Fibroblast of lung (primary cell): Measurements from ENCODE around the gene ZNF365. TPM values are rescaled to one million over a fixed set of nuclear protein-coding genes. Genes with fewer than 3 reads are reported as not detected.

Experiments
- DNase-seq, 2 donors: peaks; one replicate each; pipeline versions ENCODE4 v3.0.0 to v3.0.0-alpha.2; 2010; ENCODE audit warnings: low read depth in 2 of 2
- H2AFZ ChIP-seq: 2 replicates; pipeline ENCODE4 v1.5.1; 2012; ENCODE audit warnings: low read length, control low read depth, inconsistent platforms
- H3K27ac ChIP-seq: 2 replicates; pipeline ENCODE4 v1.5.1; 2011; ENCODE audit warnings: low read length, control low read depth; ENCODE audit not compliant: insufficient read depth
- H3K27me3 ChIP-seq: 2 replicates; pipeline ENCODE4 v1.5.1; 2011; ENCODE audit warnings: mild to moderate bottlenecking, low read length; ENCODE audit not compliant: control insufficient read depth, insufficient read depth
- H3K36me3 ChIP-seq: 2 replicates; pipeline ENCODE4 v1.5.1; 2011; ENCODE audit warnings: low read length; ENCODE audit not compliant: control insufficient read depth, insufficient read depth
- H3K4me1 ChIP-seq: 2 replicates; pipeline ENCODE4 v1.5.1; 2011; ENCODE audit warnings: low read length; ENCODE audit not compliant: control insufficient read depth, insufficient read depth; ENCODE audit errors: extremely low read depth
- H3K4me2 ChIP-seq: 2 replicates; pipeline ENCODE4 v1.5.1; 2011; ENCODE audit warnings: low read length, control low read depth; ENCODE audit not compliant: insufficient read depth; ENCODE audit errors: extremely low read depth
- H3K4me3 ChIP-seq, 4 experiments: fragments of 200-600 bp in 1 of 4; sonication (generic) in 1 of 4; replicated peaks in 1 of 4; 2 replicates each; pipeline ENCODE4 v1.5.1; 2011 to 2016; ENCODE audit warnings: low read length in 4 of 4, low read depth in 3 of 4, mild to moderate bottlenecking in 3 of 4, control low read depth in 2 of 4, inconsistent platforms in 1 of 4, mixed read lengths in 1 of 4; ENCODE audit not compliant: insufficient read depth in 1 of 4; ENCODE audit errors: control extremely low read depth in 1 of 4
- H3K79me2 ChIP-seq: 2 replicates; pipeline ENCODE4 v1.5.1; 2012; ENCODE audit warnings: mild to moderate bottlenecking, low read length, inconsistent platforms; ENCODE audit not compliant: control insufficient read depth, insufficient read depth
- H3K9ac ChIP-seq: 2 replicates; pipeline ENCODE4 v1.5.1; 2011; ENCODE audit warnings: mild to moderate bottlenecking, low read length, control low read depth; ENCODE audit not compliant: insufficient read depth
- H3K9me3 ChIP-seq: 2 replicates; pipeline ENCODE4 v1.5.1; 2012; ENCODE audit warnings: low read depth, low read length; ENCODE audit not compliant: control insufficient read depth, insufficient read depth
- H4K20me1 ChIP-seq: 2 replicates; pipeline ENCODE4 v1.5.1; 2011; ENCODE audit warnings: low read length; ENCODE audit not compliant: control insufficient read depth, insufficient read depth; ENCODE audit errors: extremely low read depth
- EZH2 ChIP-seq: IDR thresholded peaks from 2 replicates; pipeline ENCODE4 v1.5.1; 2012; ENCODE audit warnings: low read length, control low read depth, mild to moderate bottlenecking; ENCODE audit errors: missing control alignments
- polyA plus RNA-seq, 2 donors: library from polyadenylated mRNA; depleted of rRNA in 1 of 2; stranded (reverse) in 1 of 2; unstranded in 1 of 2; fragments of >200 nt; gene quantifications; 2 replicates each; pipeline ENCODE4 v1.2.1, GENCODE V29; 2011 to 2012; ENCODE audit warnings: missing spikeins in 1 of 2
- total RNA-seq: library from RNA; depleted of rRNA; stranded (reverse); fragments of >200 nt; gene quantifications from 2 replicates; pipeline ENCODE4 v1.2.1, GENCODE V29; 2014
- TF ChIP-seq, protein P1 (sequence below), 2 donors: IDR thresholded peaks in 1 of 2; conservative IDR thresholded peaks in 1 of 2; 1 replicate in 1 of 2; 2 replicates in 1 of 2; pipeline ENCODE4 v1.5.1; 2011 to 2012; ENCODE audit warnings: low read length in 2 of 2, control low read depth in 1 of 2, inconsistent platforms in 1 of 2, low read depth in 1 of 2, mild to moderate bottlenecking in 1 of 2

The ZNF365 gene
- total and polyA plus RNA-seq, 2 donors (not counting 1 experiment from before 2014, with no cell fraction given): 1.2 to 5.8 TPM

- peak overlapping the region; percentile 80 for H2AFZ ChIP-seq
- H3K9me3 ChIP-seq: no peaks in the 10 kb centered on the region
- DNase-seq: no peak
- H3K4me2 ChIP-seq: peak overlapping the region; percentile 83
- no peaks in the 10 kb centered on the region for H4K20me1 ChIP-seq
- H3K79me2 ChIP-seq: no peaks in the 10 kb centered on the region
- H3K27ac ChIP-seq: no peak overlapping the region
- H3K9ac ChIP-seq: no peak overlapping the region
- H3K4me1 ChIP-seq: no peaks in the 10 kb centered on the region
- peak overlapping the region; percentile 54 to 66 (median 60) for H3K4me3 ChIP-seq
- H3K36me3 ChIP-seq: no peaks in the 10 kb centered on the region
- no peak for TF ChIP-seq EZH2
- no peaks in the 10 kb centered on the region for H3K27me3 ChIP-seq
Measured at GRCh38 chr10:62373639-62373994, 552 bp upstream of the ZNF365 start.

- H3K4me1 ChIP-seq: no peaks in the 10 kb centered on the region
- TF ChIP-seq EZH2: no peak
- TF ChIP-seq, protein P1, sequence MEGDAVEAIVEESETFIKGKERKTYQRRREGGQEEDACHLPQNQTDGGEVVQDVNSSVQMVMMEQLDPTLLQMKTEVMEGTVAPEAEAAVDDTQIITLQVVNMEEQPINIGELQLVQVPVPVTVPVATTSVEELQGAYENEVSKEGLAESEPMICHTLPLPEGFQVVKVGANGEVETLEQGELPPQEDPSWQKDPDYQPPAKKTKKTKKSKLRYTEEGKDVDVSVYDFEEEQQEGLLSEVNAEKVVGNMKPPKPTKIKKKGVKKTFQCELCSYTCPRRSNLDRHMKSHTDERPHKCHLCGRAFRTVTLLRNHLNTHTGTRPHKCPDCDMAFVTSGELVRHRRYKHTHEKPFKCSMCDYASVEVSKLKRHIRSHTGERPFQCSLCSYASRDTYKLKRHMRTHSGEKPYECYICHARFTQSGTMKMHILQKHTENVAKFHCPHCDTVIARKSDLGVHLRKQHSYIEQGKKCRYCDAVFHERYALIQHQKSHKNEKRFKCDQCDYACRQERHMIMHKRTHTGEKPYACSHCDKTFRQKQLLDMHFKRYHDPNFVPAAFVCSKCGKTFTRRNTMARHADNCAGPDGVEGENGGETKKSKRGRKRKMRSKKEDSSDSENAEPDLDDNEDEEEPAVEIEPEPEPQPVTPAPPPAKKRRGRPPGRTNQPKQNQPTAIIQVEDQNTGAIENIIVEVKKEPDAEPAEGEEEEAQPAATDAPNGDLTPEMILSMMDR (conservative IDR thresholded peaks at IDR 0.05 in 1 of 2, IDR thresholded peaks at IDR 0.05 in 1 of 2; ENCODE audit: low read depth in 1 of 2, low read length in 2 of 2): no peak
- peak in 1 of 2 donors; percentile 43 for DNase-seq
- no peak overlapping the region for H2AFZ ChIP-seq
- H3K27ac ChIP-seq: no peak overlapping the region
- peak overlapping the region; percentile 2 for H3K4me2 ChIP-seq
- no peaks in the 10 kb centered on the region for H3K9me3 ChIP-seq
- H3K79me2 ChIP-seq: no peaks in the 10 kb centered on the region
- no peaks in the 10 kb centered on the region for H3K36me3 ChIP-seq
- no peaks in the 10 kb centered on the region for H4K20me1 ChIP-seq
- H3K27me3 ChIP-seq: no peaks in the 10 kb centered on the region
- peak overlapping the region; percentile 41 to 66 (median 60) for H3K4me3 ChIP-seq
- no peak overlapping the region for H3K9ac ChIP-seq
Measured at GRCh38 chr10:62374862-62375710, 917 bp downstream of the ZNF365 start.

DNA sequence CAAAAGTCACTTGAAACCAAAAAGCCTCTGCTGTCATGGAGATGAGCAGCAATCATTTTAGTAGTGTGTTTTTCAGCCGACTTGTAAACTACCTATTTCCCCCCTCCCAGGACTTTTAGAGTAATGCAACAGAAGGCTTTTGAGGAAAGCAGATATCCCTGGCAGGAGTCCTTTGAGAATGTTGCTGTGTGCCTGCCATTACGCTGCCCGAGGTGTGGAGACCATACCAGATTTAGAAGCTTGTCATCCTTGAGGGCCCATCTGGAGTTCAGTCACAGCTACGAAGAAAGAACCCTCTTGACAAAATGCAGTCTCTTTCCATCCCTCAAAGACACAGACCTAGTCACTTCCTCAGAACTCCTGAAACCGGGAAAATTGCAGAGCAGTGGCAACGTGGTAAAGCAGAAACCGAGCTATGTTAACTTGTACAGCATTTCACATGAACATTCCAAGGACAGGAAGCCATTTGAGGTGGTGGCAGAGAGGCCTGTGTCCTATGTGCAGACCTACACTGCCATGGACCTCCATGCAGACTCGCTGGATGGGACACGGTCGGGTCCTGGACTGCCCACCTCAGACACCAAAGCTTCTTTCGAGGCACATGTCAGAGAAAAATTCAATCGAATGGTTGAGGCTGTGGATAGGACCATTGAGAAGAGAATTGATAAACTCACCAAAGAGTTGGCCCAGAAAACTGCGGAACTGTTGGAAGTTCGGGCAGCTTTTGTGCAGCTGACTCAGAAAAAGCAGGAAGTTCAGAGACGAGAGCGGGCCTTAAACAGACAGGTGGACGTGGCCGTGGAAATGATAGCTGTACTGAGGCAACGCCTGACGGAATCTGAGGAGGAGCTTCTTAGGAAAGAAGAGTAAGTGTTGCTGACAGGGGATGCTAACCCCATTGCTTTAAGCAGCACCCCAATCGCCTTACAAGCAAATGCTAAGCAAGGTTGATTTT, 2.2 kb downstream of the ZNF365 start:
- Histone ChIP-seq H3K4me2 (no peak overlapping the region), H3K36me3 (no peaks in the 10 kb centered on the region)
- no peak for TF ChIP-seq EZH2
- TF ChIP-seq, protein P1 (conservative IDR thresholded peaks at IDR 0.05 in 1 of 2, IDR thresholded peaks at IDR 0.05 in 1 of 2; ENCODE audit: low read depth in 1 of 2, low read length in 2 of 2): no peak

More for the DNA sequence above, 2.2 kb downstream of the ZNF365 start:
- H3K9me3 ChIP-seq: no peaks in the 10 kb centered on the region
- H3K27ac ChIP-seq: no peak overlapping the region
- no peak for DNase-seq
- no peaks in the 10 kb centered on the region for H3K79me2 ChIP-seq
- no peaks in the 10 kb centered on the region for H3K4me1 ChIP-seq
- no peaks in the 10 kb centered on the region for H3K27me3 ChIP-seq
- no peak overlapping the region for H3K4me3 ChIP-seq
- no peak overlapping the region for H2AFZ ChIP-seq
- H3K9ac ChIP-seq: no peak overlapping the region
- H4K20me1 ChIP-seq: no peaks in the 10 kb centered on the region
